H1 (cell line): ENCODE data around the gene VIPR2. TPM values are rescaled to one million over a fixed set of nuclear protein-coding genes. Genes with fewer than 3 reads are reported as not detected.

Source experiments
- CTCF ChIA-PET: fragments of 300-600 bp; sonication (Branson Sonifier 250); formaldehyde crosslinking; loops from one replicate; lab custom pipeline; 2021; ENCODE audit not compliant: partially characterized antibody; lab: Charles Lee
- POLR2A ChIA-PET: fragments of 300-600 bp; sonication (Branson Sonifier 250); formaldehyde crosslinking; loops from one replicate; lab custom pipeline; 2021; ENCODE audit warnings: inconsistent platforms; ENCODE audit not compliant: partially characterized antibody; lab: Charles Lee
- DNase-seq, 2 experiments: peaks; one replicate each; pipeline versions ENCODE4 v3.0.0 to v3.0.0-alpha.2; 2010 to 2022; ENCODE audit warnings: low spot score in 2 of 2, low read depth in 1 of 2, mixed read lengths in 1 of 2
- FAIRE-seq: peaks from 2 replicates; lab custom pipeline; 2011; peaks lifted over from hg19 to GRCh38; lab: Jason Lieb, UNC
- H2AFZ ChIP-seq: 2 replicates; pipeline ENCODE4 v1.8.1; 2012; ENCODE audit warnings: low read length, inconsistent platforms
- H2AK5ac ChIP-seq: 2 replicates; pipeline ENCODE4 v1.6.1; 2013; ENCODE audit warnings: low read depth, low read length
- H2BK120ac ChIP-seq: replicated peaks from 2 replicates; pipeline ENCODE3; 2013; ENCODE audit warnings: low read depth, low read length, inconsistent platforms
- H2BK12ac ChIP-seq: 2 replicates; pipeline ENCODE4 v1.6.1; 2013; ENCODE audit warnings: low read depth, low read length
- H2BK15ac ChIP-seq: 2 replicates; pipeline ENCODE4 v1.6.1; 2013; ENCODE audit warnings: low read length
- H2BK20ac ChIP-seq: 2 replicates; pipeline ENCODE4 v1.6.1; 2013; ENCODE audit warnings: low read length
- H2BK5ac ChIP-seq: 2 replicates; pipeline ENCODE4 v1.6.1; 2013; ENCODE audit warnings: low read depth, low read length
- H3K14ac ChIP-seq: 2 replicates; pipeline ENCODE4 v1.6.1; 2013; ENCODE audit warnings: inconsistent platforms; ENCODE audit not compliant: insufficient read length
- H3K18ac ChIP-seq: 2 replicates; pipeline ENCODE4 v1.6.1; 2013; ENCODE audit warnings: low read length; ENCODE audit errors: extremely low read depth
- H3K23ac ChIP-seq: 2 replicates; pipeline ENCODE4 v1.6.1; 2013; ENCODE audit warnings: inconsistent platforms; ENCODE audit not compliant: insufficient read length
- H3K23me2 ChIP-seq: 2 replicates; pipeline ENCODE4 v1.6.1; 2013; ENCODE audit warnings: low read depth, low read length
- H3K27ac ChIP-seq: 2 replicates; pipeline ENCODE4 v1.6.1; 2011; ENCODE audit warnings: low read depth, low read length, inconsistent platforms
- H3K27me3 ChIP-seq, 4 experiments: replicated peaks in 1 of 4; 1 replicate in 1 of 4; 2 replicates in 3 of 4; pipeline versions ENCODE4 v1.6.1 to v1.8.1; 2011 to 2013; ENCODE audit warnings: low read length in 3 of 4, mild to moderate bottlenecking in 3 of 4, inconsistent platforms in 2 of 4, mixed read lengths in 2 of 4, moderate library complexity in 1 of 4; ENCODE audit not compliant: control insufficient read depth in 3 of 4, insufficient read depth in 3 of 4; ENCODE audit errors: extremely low read depth in 1 of 4
- H3K36me3 ChIP-seq, 4 experiments: 2 replicates each; pipeline versions ENCODE4 v1.6.1 to v1.8.1; 2011 to 2013; ENCODE audit warnings: mild to moderate bottlenecking in 4 of 4, low read length in 3 of 4, moderate library complexity in 2 of 4, control low read depth in 1 of 4, inconsistent platforms in 1 of 4; ENCODE audit not compliant: insufficient read depth in 4 of 4, control insufficient read depth in 2 of 4
- H3K4ac ChIP-seq: replicated peaks from 2 replicates; pipeline ENCODE3; 2013; ENCODE audit warnings: low read length, low read depth, mixed read lengths, inconsistent platforms; ENCODE audit not compliant: insufficient read length
- H3K4me1 ChIP-seq, 4 experiments: replicated peaks in 1 of 4; 1 replicate in 1 of 4; 2 replicates in 3 of 4; pipeline versions ENCODE4 v1.6.1 to v1.8.1; 2011 to 2013; ENCODE audit warnings: low read length in 3 of 4, inconsistent platforms in 2 of 4, mixed read lengths in 1 of 4; ENCODE audit not compliant: insufficient read depth in 4 of 4, control insufficient read depth in 3 of 4
- H3K4me2 ChIP-seq, 2 experiments: 2 replicates each; pipeline versions ENCODE4 v1.6.1 to v1.8.1; 2011 to 2013; ENCODE audit warnings: low read depth in 2 of 2, low read length in 2 of 2, control low read depth in 1 of 2, inconsistent platforms in 1 of 2, mild to moderate bottlenecking in 1 of 2; ENCODE audit not compliant: insufficient read depth in 1 of 2
- H3K4me3 ChIP-seq, 4 experiments: fragments of 200-600, 300-600 bp in 1 of 4; sonication (generic), shearing (Covaris generic), sonication (Bioruptor Twin) in 1 of 4; 2 replicates each; pipeline versions ENCODE4 v1.5.1 to v1.8.1; 2011 to 2016; ENCODE audit warnings: low read length in 4 of 4, low read depth in 3 of 4, control low read depth in 2 of 4, inconsistent platforms in 2 of 4, mild to moderate bottlenecking in 2 of 4, mixed read lengths in 1 of 4, moderate library complexity in 1 of 4; ENCODE audit not compliant: insufficient read depth in 2 of 4; ENCODE audit errors: extremely low read depth in 1 of 4
- H3K56ac ChIP-seq: replicated peaks from 2 replicates; pipeline ENCODE3; 2013; ENCODE audit warnings: low read depth, mild to moderate bottlenecking, mixed read lengths, low read length, inconsistent platforms; ENCODE audit not compliant: insufficient read length
- H3K79me1 ChIP-seq: 2 replicates; pipeline ENCODE4 v1.6.1; 2013; ENCODE audit warnings: low read depth, low read length, control low read depth
- H3K79me2 ChIP-seq, 2 experiments: 2 replicates each; pipeline versions ENCODE4 v1.6.1 to v1.8.1; 2012 to 2013; ENCODE audit warnings: low read length in 2 of 2, mild to moderate bottlenecking in 2 of 2, inconsistent platforms in 1 of 2; ENCODE audit not compliant: insufficient read depth in 2 of 2, control insufficient read depth in 1 of 2
- H3K9ac ChIP-seq, 4 experiments: replicated peaks in 1 of 4; 1 replicate in 1 of 4; 2 replicates in 3 of 4; pipeline versions ENCODE4 v1.6.1 to v1.8.1; 2011 to 2013; ENCODE audit warnings: low read depth in 3 of 4, low read length in 3 of 4, control low read depth in 2 of 4, mild to moderate bottlenecking in 2 of 4, moderate library complexity in 2 of 4, inconsistent platforms in 1 of 4; ENCODE audit errors: extremely low read depth in 1 of 4
- H3K9me3 ChIP-seq, 2 experiments: 2 replicates each; pipeline versions ENCODE4 v1.6.1 to v1.8.1; 2012 to 2013; ENCODE audit warnings: mild to moderate bottlenecking in 2 of 2, moderate library complexity in 2 of 2, control low read depth in 1 of 2, inconsistent platforms in 1 of 2, low read depth in 1 of 2, low read length in 1 of 2, mixed read lengths in 1 of 2; ENCODE audit not compliant: insufficient read depth in 2 of 2
- H4K20me1 ChIP-seq, 2 experiments: replicated peaks in 1 of 2; 2 replicates each; pipeline versions ENCODE3 to v1.8.1; 2011 to 2013; ENCODE audit warnings: inconsistent platforms in 2 of 2, low read length in 2 of 2, mild to moderate bottlenecking in 1 of 2; ENCODE audit not compliant: insufficient read depth in 2 of 2, control insufficient read depth in 1 of 2
- H4K5ac ChIP-seq: 2 replicates; pipeline ENCODE4 v1.6.1; 2013; ENCODE audit warnings: low read length, low read depth, mixed read lengths, inconsistent platforms; ENCODE audit not compliant: insufficient read length
- H4K8ac ChIP-seq: 2 replicates; pipeline ENCODE4 v1.8.0; 2013; ENCODE audit warnings: mild to moderate bottlenecking, moderate library complexity, low read length, inconsistent platforms; ENCODE audit not compliant: insufficient read depth; ENCODE audit errors: extremely low read depth
- H4K91ac ChIP-seq: replicated peaks from 2 replicates; pipeline ENCODE3; 2013; ENCODE audit warnings: low read length, mixed read lengths, inconsistent platforms; ENCODE audit not compliant: insufficient read length
- ASH2L ChIP-seq: fragments of 200-600, 300-600 bp; sonication (generic); IDR thresholded peaks from one replicate; pipeline ENCODE4 v1.7.1; 2017; ENCODE audit warnings: low read length
- CEBPB ChIP-seq: IDR thresholded peaks from 2 replicates; pipeline ENCODE4 v1.6.1; 2012; ENCODE audit warnings: low read depth, low read length
- CHD1 ChIP-seq: IDR thresholded peaks from 2 replicates; pipeline ENCODE4 v1.6.1; 2012; ENCODE audit warnings: low read depth, low read length, improper control_type of control experiment
- CHD2 ChIP-seq: IDR thresholded peaks from 2 replicates; pipeline ENCODE4 v1.6.1; 2012; ENCODE audit warnings: low read length, improper control_type of control experiment
- EP300 ChIP-seq, 2 experiments: IDR thresholded peaks; 1 replicate in 1 of 2; 2 replicates in 1 of 2; pipeline ENCODE4 v1.6.1; 2011 to 2012; ENCODE audit warnings: low read depth in 2 of 2, low read length in 2 of 2, mild to moderate bottlenecking in 2 of 2, borderline replicate concordance in 1 of 2, inconsistent platforms in 1 of 2, moderate library complexity in 1 of 2
- GABPA ChIP-seq: IDR thresholded peaks from 2 replicates; pipeline ENCODE4 v1.6.1; 2011; ENCODE audit warnings: mild to moderate bottlenecking, low read length, moderate library complexity, borderline replicate concordance; ENCODE audit not compliant: insufficient read depth
- JUND ChIP-seq: IDR thresholded peaks from 2 replicates; pipeline ENCODE4 v1.6.1; 2011; ENCODE audit warnings: mild to moderate bottlenecking, improper control_type of control experiment, low read length
- MAFK ChIP-seq: IDR thresholded peaks from 2 replicates; pipeline ENCODE4 v1.6.1; 2012; ENCODE audit warnings: low read depth, mild to moderate bottlenecking, improper control_type of control experiment, low read length
- POLR2AphosphoS5 ChIP-seq: IDR thresholded peaks from 2 replicates; pipeline ENCODE4 v1.6.1; 2011; ENCODE audit warnings: low read depth, low read length
- POU5F1 ChIP-seq: IDR thresholded peaks from 2 replicates; pipeline ENCODE4 v1.6.1; 2011; ENCODE audit warnings: low read depth, mild to moderate bottlenecking, low read length, moderate library complexity
- RFX5 ChIP-seq: IDR thresholded peaks from 2 replicates; pipeline ENCODE4 v1.6.1; 2011; ENCODE audit warnings: low read depth, low read length, improper control_type of control experiment, borderline replicate concordance
- SAP30 ChIP-seq: fragments of 300-600 bp; sonication (generic); IDR thresholded peaks from 2 replicates; pipeline ENCODE4 v1.7.1; 2012; ENCODE audit warnings: low read length, moderate library complexity, mild to moderate bottlenecking, inconsistent platforms; ENCODE audit not compliant: insufficient read depth, insufficient replicate concordance
- SRF ChIP-seq: IDR thresholded peaks from 2 replicates; pipeline ENCODE4 v1.6.1; 2011; ENCODE audit warnings: mild to moderate bottlenecking, low read depth, low read length, moderate library complexity
- SUZ12 ChIP-seq: fragments of 200-600 bp; sonication (generic); IDR thresholded peaks from 2 replicates; pipeline ENCODE4 v1.6.1; 2012; ENCODE audit warnings: mild to moderate bottlenecking, inconsistent platforms, low read length, moderate library complexity, mixed read lengths
- WGBS, 2 experiments: shearing (Covaris generic) in 1 of 2; methylation state at CpG; one replicate each; pipeline versions ENCODE4 v1.1.6 to v1.1.7; 2013 to 2015; ENCODE audit warnings: low lambda C conversion rate in 2 of 2, mixed read lengths in 2 of 2, inconsistent platforms in 1 of 2, low coverage in 1 of 2, missing lambda C conversion rate in 1 of 2; ENCODE audit not compliant: insufficient replicate concordance in 2 of 2, insufficient coverage in 1 of 2, insufficient read length in 1 of 2; ENCODE audit errors: extremely low coverage in 1 of 2, missing lambda C conversion rate in 1 of 2; 5-methylcytosine and 5-hydroxymethylcytosine counted together
- polyA plus RNA-seq, 7 experiments: library from polyadenylated mRNA; depleted of rRNA in 3 of 7; stranded (reverse) in 5 of 7; unstranded in 2 of 7; fragments of >200 nt in 5 of 7; fragments of 200-250 nt in 2 of 7; gene quantifications; 1 replicate in 5 of 7; 2 replicates in 1 of 7; 4 replicates in 1 of 7; pipeline versions ENCODE4 v1.2.1 to v1.2.3, GENCODE V29; 2011 to 2013; ENCODE audit warnings: missing spikeins in 2 of 7, mixed read lengths in 2 of 7
- total RNA-seq: library from RNA; stranded (reverse); fragmentation: NEBNext Ultra II Directional; extraction: Animal tissue kit (Norgen Biotek cat#: 25700); gene quantifications from 2 replicates; pipeline ENCODE4 v1.2.1, GENCODE V29; 2021

Gene VIPR2
- total and polyA plus RNA-seq, 2 of the 8 experiments (the other 6 are each of a cell fraction or from before 2014, with no cell fraction given), result 2.4 to 6.3 TPM

GRCh38 chr7:159119851-159120539 lies 24.7 kb downstream of the VIPR2 start:
- H2BK15ac ChIP-seq, result no peak overlapping the region
- no peak overlapping the region for H2BK120ac ChIP-seq
- 83% methylated on average over 6 of the region's 11 CpGs; no CpG with 5 or more reads in 1 of the 2 experiments for WGBS, 2 experiments
- no peak overlapping the region for H3K4ac ChIP-seq
- no peak overlapping the region for H4K8ac ChIP-seq
- H2BK5ac ChIP-seq, result no peak overlapping the region
- H3K4me3 ChIP-seq, result no peak overlapping the region
- DNase-seq, result no peak
- peaks cover 0 to 3% (median 1%) of the 10 kb centered on the region in 4 experiments; a peak in 2 of 7 replicates for H3K4me1 ChIP-seq
- no peak overlapping the region for H3K27ac ChIP-seq
- no peak overlapping the region for H4K5ac ChIP-seq
- no peak overlapping the region for H3K4me2 ChIP-seq
- no peak overlapping the region for H2AK5ac ChIP-seq
- H3K36me3 ChIP-seq, result no peaks in the 10 kb centered on the region
- no peak overlapping the region for H3K14ac ChIP-seq
- POLR2A ChIA-PET, result no interaction called here
- 0 out of 2 replicates have a peak, but pooled peaks cover 2% of the 10 kb centered on the region for H3K79me1 ChIP-seq
- H3K27me3 ChIP-seq, result no peaks in the 10 kb centered on the region
- H3K79me2 ChIP-seq, result no peaks in the 10 kb centered on the region
- CTCF ChIA-PET, result interaction anchor here (0.6 to 1.9 kb wide), 2 partner anchors 28 to 67 kb away, joined by 3 to 7 read pairs; no protein-coding TSS in a partner anchor
- H3K23me2 ChIP-seq, result no peaks in the 10 kb centered on the region
- H2AFZ ChIP-seq, result no peak overlapping the region
- H3K23ac ChIP-seq, result no peak overlapping the region
- H4K20me1 ChIP-seq, result no peaks in the 10 kb centered on the region
- H3K18ac ChIP-seq, result no peak overlapping the region
- no peaks in the 10 kb centered on the region for H3K9me3 ChIP-seq
- H3K56ac ChIP-seq, result no peak overlapping the region
- H4K91ac ChIP-seq, result no peak overlapping the region
- H2BK12ac ChIP-seq, result no peak overlapping the region
- no peak overlapping the region for H2BK20ac ChIP-seq
- FAIRE-seq, result no peak
- H3K9ac ChIP-seq, result no peak overlapping the region
- TF ChIP-seq MAFK (no peak), POLR2AphosphoS5 (no peak), CEBPB (no peak), EP300 (IDR thresholded peaks at IDR 0.05; ENCODE audit: borderline replicate concordance in 1 of 2, low read depth in 2 of 2, low read length in 2 of 2) (no peak), SUZ12 (no peak), GABPA (no peak), RFX5 (no peak), CHD2 (no peak), ASH2L (no peak), JUND (no peak), SAP30 (no peak), SRF (no peak), POU5F1 (no peak), CHD1 (no peak)
